Measurements from ENCODE around the gene SFTPB. TPM values are rescaled to one million over a fixed set of nuclear protein-coding genes. Genes with fewer than 3 reads are reported as not detected.

Gene SFTPB
- total RNA-seq, 2 donors from 2014 or later, result 0.59 TPM; not detected in 1

DNA sequence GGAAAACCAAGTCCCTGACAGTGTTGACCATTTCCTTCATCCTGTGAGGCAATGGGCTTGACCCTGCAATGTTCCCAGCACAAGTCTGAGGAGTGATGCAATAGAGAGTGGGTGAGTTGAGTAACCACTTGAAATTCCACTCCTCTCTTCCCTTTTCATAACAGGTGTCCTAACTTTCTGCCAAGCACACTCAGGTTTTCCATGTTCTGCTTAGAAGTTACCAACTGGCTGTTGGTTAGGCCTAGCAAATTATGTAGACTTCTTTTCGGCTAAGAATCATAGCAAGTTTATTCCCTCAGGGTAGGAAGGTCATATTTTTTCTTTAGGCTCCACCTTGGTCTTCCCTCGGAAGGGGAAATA is 37.7 kb upstream of the SFTPB start:
- no peaks in the 10 kb centered on the region for H3K36me3 ChIP-seq

DNA sequence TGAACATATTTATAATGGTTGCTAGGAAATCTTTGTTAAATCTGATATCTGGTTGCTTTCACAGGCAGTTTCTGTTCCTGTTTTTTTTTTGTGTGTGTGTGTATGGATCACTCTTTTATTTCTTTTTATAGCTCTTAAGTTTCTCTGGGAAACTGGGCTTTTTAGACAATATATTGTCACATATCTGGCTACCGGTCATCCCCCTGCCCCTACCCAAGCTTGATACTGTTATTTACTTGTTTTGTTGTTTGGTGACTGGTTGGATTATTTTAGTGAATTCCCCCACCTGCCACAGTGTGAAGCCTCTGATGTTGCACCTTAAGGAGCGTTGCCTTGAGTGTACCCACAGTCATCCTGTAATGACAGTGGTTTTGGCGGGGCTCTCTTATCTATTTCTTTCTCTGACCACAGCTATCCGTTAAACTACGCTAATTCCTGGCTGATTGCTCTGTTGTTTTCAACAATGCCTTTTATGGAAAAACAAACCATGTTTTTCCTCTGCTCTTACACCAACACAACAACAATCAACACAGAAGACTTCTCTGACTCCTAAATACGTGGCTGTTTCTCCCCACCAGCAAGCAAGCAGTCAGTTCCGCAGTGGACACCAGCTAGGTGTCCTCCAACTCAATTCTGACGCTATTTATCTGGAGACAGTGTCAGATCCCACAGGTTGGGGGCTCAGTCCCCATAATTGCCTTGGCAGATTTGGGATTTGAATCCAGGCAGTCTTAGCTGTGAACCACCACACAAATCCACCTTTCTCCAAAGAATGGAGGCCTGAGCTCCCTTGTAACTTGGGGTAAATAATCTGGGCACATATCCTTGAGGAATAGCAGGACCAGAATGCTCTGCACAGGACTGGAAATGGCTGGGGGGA is 37.0 kb upstream of the SFTPB start:
- H3K36me3 ChIP-seq, result no peaks in the 10 kb centered on the region
- H3K9me3 ChIP-seq, result no peaks in the 10 kb centered on the region
- H3K27ac ChIP-seq, result peak overlapping the region in 1 of 2 donors; percentile 16
- no peak for DNase-seq (ENCODE audit: low spot score)
- 87% methylated on average over 8 of the region's 8 CpGs for WGBS
- H3K4me3 ChIP-seq, result no peak overlapping the region
- no peaks in the 10 kb centered on the region for H3K27me3 ChIP-seq (replicated peaks; ENCODE audit: insufficient read depth)
- H3K4me1 ChIP-seq (replicated peaks), result no peaks in the 10 kb centered on the region
- intact Hi-C loops (cut with DNase I), result no loop called here
- no peak for TF ChIP-seq POLR2AphosphoS5 (IDR thresholded peaks at IDR 0.05)
- TF ChIP-seq, protein P1, sequence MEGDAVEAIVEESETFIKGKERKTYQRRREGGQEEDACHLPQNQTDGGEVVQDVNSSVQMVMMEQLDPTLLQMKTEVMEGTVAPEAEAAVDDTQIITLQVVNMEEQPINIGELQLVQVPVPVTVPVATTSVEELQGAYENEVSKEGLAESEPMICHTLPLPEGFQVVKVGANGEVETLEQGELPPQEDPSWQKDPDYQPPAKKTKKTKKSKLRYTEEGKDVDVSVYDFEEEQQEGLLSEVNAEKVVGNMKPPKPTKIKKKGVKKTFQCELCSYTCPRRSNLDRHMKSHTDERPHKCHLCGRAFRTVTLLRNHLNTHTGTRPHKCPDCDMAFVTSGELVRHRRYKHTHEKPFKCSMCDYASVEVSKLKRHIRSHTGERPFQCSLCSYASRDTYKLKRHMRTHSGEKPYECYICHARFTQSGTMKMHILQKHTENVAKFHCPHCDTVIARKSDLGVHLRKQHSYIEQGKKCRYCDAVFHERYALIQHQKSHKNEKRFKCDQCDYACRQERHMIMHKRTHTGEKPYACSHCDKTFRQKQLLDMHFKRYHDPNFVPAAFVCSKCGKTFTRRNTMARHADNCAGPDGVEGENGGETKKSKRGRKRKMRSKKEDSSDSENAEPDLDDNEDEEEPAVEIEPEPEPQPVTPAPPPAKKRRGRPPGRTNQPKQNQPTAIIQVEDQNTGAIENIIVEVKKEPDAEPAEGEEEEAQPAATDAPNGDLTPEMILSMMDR (IDR thresholded peaks at IDR 0.05), result no peak
- no peak for TF ChIP-seq POLR2A (IDR thresholded peaks at IDR 0.05)

More for the DNA sequence above, 37.7 kb upstream of the SFTPB start:
- no peaks in the 10 kb centered on the region for H3K27me3 ChIP-seq (replicated peaks; ENCODE audit: insufficient read depth)
- no peaks in the 10 kb centered on the region for H3K4me1 ChIP-seq (replicated peaks)
- WGBS, result 93% methylated on average over 2 of the region's 2 CpGs
- TF ChIP-seq, protein P1 (IDR thresholded peaks at IDR 0.05), result no peak
- peak; percentile 53 for TF ChIP-seq POLR2AphosphoS5 (IDR thresholded peaks at IDR 0.05)
- DNase-seq (ENCODE audit: low spot score), result no peak
- H3K4me3 ChIP-seq, result no peak overlapping the region
- H3K27ac ChIP-seq, result no peak overlapping the region
- intact Hi-C loops (cut with DNase I), result no loop called here
- H3K9me3 ChIP-seq, result no peaks in the 10 kb centered on the region

DNA sequence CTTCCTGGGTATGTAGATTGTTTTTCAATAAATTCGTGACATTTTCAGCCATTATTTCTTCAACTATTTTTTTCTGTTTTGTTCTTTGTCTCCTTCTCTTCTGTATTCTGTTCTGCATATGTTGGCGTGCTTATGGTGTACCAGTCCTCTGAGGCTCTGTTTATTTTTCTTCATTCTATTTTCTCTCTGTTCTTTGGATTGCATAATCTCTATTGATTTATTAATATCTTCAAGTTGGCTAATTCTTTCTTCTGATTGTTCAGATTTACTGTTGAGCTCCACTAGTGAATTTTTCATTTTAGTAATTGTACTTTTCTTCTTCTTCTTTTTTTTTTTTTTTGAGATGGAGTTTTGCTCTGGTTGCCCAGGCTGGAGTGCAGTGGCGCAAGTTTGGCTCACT is 36.0 kb upstream of the SFTPB start:
- H3K9me3 ChIP-seq, result no peaks in the 10 kb centered on the region
- H3K4me1 ChIP-seq (replicated peaks), result no peaks in the 10 kb centered on the region
- 82% methylated on average over 3 of the region's 3 CpGs for WGBS
- no peaks in the 10 kb centered on the region for H3K36me3 ChIP-seq
- H3K27ac ChIP-seq, result no peak overlapping the region
- no peak overlapping the region for H3K4me3 ChIP-seq
- intact Hi-C loops (cut with DNase I), result no loop called here
- no peaks in the 10 kb centered on the region for H3K27me3 ChIP-seq (replicated peaks; ENCODE audit: insufficient read depth)
- TF ChIP-seq, protein P1 (IDR thresholded peaks at IDR 0.05), result no peak
- TF ChIP-seq POLR2AphosphoS5 (IDR thresholded peaks at IDR 0.05) (no peak), POLR2A (IDR thresholded peaks at IDR 0.05) (no peak)
- DNase-seq (ENCODE audit: low spot score), result no peak

DNA sequence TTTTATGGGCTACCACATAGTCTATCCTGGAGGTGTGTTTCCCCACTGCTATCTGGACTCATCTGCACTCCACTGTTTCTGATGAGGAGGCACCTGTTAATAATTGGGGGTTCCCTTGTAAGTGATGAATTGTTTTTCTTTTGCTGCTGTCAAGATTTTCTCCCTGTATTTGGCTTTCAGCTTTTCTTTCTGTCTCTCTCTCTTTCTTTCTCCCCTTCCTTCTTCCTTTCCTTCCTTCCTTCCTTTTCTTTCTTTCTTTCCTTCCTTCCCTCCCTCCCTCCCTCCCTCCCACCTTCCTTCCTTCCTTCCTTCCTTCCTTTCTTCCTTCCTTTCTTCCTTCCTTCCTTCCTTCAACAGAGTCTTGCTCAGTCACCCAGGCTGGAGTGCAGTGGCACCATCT is 35.3 kb upstream of the SFTPB start:
- Histone ChIP-seq H3K27ac (no peak overlapping the region), H3K4me1 (replicated peaks) (no peaks in the 10 kb centered on the region), H3K4me3 (no peak overlapping the region), H3K36me3 (no peaks in the 10 kb centered on the region), H3K27me3 (replicated peaks; ENCODE audit: insufficient read depth) (no peaks in the 10 kb centered on the region), H3K9me3 (no peaks in the 10 kb centered on the region)
- no peak for DNase-seq (ENCODE audit: low spot score)
- intact Hi-C loops (cut with DNase I), result no loop called here
- TF ChIP-seq POLR2A (IDR thresholded peaks at IDR 0.05), result no peak
- TF ChIP-seq, protein P1 (IDR thresholded peaks at IDR 0.05), result no peak
- no peak for TF ChIP-seq POLR2AphosphoS5 (IDR thresholded peaks at IDR 0.05)

DNA sequence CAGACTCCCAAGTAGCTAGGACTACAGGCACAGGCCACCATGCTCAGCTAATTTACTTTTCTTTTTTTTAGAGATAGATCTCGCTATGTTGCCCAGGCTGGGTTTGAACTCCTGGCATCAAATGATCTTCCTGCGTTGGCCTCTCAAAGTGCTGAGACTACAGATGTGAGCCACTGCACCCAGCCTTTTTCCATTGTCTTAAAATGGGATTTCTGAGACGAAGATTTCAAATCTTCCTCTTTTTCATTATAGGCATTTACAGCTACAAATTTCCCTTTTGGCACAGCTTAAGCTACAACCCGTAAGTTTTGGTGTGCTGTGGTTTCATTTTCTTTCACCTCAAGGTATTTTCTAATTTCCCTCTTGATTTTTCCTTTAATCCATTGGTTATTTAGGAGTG is 34.8 kb upstream of the SFTPB start:
- no peak for DNase-seq (ENCODE audit: low spot score)
- H3K9me3 ChIP-seq, result no peaks in the 10 kb centered on the region
- H3K27me3 ChIP-seq (replicated peaks; ENCODE audit: insufficient read depth), result no peaks in the 10 kb centered on the region
- H3K36me3 ChIP-seq, result no peaks in the 10 kb centered on the region
- no peaks in the 10 kb centered on the region for H3K4me1 ChIP-seq (replicated peaks)
- no peak overlapping the region for H3K27ac ChIP-seq
- no peak for TF ChIP-seq POLR2AphosphoS5 (IDR thresholded peaks at IDR 0.05)
- no peak for TF ChIP-seq POLR2A (IDR thresholded peaks at IDR 0.05)
- TF ChIP-seq, protein P1 (IDR thresholded peaks at IDR 0.05), result no peak
- H3K4me3 ChIP-seq, result no peak overlapping the region
- intact Hi-C loops (cut with DNase I), result no loop called here
- WGBS, result 75% methylated on average over 4 of the region's 4 CpGs
